Body of pancreas (tissue), 4 donors: Measurements from ENCODE around the gene MED8. TPM values are rescaled to one million over a fixed set of nuclear protein-coding genes. Genes with fewer than 3 reads are reported as not detected.
A peak's percentile ranks its signal among the peaks of the same experiment; 100 is the strongest.

Source experiments
- ATAC-seq: fragments of 150-250 bp; one replicate; pipeline ENCODE4 v1.9.1; 2016
- DNase-seq, 4 donors: peaks; one replicate each; pipeline ENCODE4 v3.0.0-alpha.2; 2019
- H3K27ac ChIP-seq, 4 donors: fragments of 200-600 bp; sonication (generic); 1 replicate in 3 of 4; 2 replicates in 1 of 4; pipeline versions ENCODE4 v1.5.1 to v1.6.1; 2016 to 2019; ENCODE audit warnings: mild to moderate bottlenecking in 1 of 4, mixed read lengths in 1 of 4, moderate library complexity in 1 of 4
- H3K27me3 ChIP-seq, 2 donors: fragments of 200-600 bp; sonication (generic); one replicate each; pipeline ENCODE4 v1.6.0; 2016; ENCODE audit warnings: mild to moderate bottlenecking in 1 of 2
- H3K36me3 ChIP-seq, 2 donors: fragments of 200-600 bp; sonication (generic); replicated peaks in 1 of 2; 2 replicates each; pipeline ENCODE4 v1.5.1; 2016; ENCODE audit warnings: low read depth in 2 of 2; ENCODE audit not compliant: insufficient read depth in 1 of 2
- H3K4me1 ChIP-seq: fragments of 200-600 bp; sonication (generic); one replicate; pipeline ENCODE4 v1.6.0; 2016
- H3K4me3 ChIP-seq, 2 donors: fragments of 200-600 bp; sonication (generic); 1 replicate in 1 of 2; 2 replicates in 1 of 2; pipeline ENCODE4 v1.5.1; 2016 to 2019
- H3K9me3 ChIP-seq, 3 donors: fragments of 200-600 bp; sonication (generic); 1 replicate in 2 of 3; 2 replicates in 1 of 3; pipeline ENCODE4 v1.5.1; 2016
- POLR2A ChIP-seq, 3 donors: fragments of 450-650 bp; IDR thresholded peaks; one replicate each; pipeline ENCODE4 v1.6.1; 2016; ENCODE audit warnings: antibody characterized with exemption in 3 of 3, mild to moderate bottlenecking in 2 of 3
- WGBS, 2 donors: methylation state at CpG; one replicate each; pipeline ENCODE4 v1.1.5; 2017; 5-methylcytosine and 5-hydroxymethylcytosine counted together
- intact Hi-C: fragments of 100-400 bp; cut with DNase I; formaldehyde crosslinking; loops from one replicate; pipeline ENCODE4 v1.15.1; 2023
- total RNA-seq, 2 donors: library from RNA; depleted of rRNA; stranded (reverse); fragments of >200 nt; gene quantifications; one replicate each; pipeline ENCODE4 v1.1.0, GENCODE V29; 2016
- TF ChIP-seq, protein P1 (sequence below), 7 experiments: fragments of 450-650 bp in 4 of 7; fragments of 200-600 bp in 3 of 7; sonication (generic) in 3 of 7; IDR thresholded peaks; one replicate each; pipeline ENCODE4 v1.5.1; 2016 to 2019; ENCODE audit warnings: antibody characterized with exemption in 7 of 7

The MED8 gene
- total RNA-seq, 2 donors from 2014 or later, result 19.4 to 22.1 TPM

GRCh38 chr1:43432907-43433306 lies 43.3 kb upstream of the MED8 start:
- no peaks in the 10 kb centered on the region for H3K27me3 ChIP-seq

DNA sequence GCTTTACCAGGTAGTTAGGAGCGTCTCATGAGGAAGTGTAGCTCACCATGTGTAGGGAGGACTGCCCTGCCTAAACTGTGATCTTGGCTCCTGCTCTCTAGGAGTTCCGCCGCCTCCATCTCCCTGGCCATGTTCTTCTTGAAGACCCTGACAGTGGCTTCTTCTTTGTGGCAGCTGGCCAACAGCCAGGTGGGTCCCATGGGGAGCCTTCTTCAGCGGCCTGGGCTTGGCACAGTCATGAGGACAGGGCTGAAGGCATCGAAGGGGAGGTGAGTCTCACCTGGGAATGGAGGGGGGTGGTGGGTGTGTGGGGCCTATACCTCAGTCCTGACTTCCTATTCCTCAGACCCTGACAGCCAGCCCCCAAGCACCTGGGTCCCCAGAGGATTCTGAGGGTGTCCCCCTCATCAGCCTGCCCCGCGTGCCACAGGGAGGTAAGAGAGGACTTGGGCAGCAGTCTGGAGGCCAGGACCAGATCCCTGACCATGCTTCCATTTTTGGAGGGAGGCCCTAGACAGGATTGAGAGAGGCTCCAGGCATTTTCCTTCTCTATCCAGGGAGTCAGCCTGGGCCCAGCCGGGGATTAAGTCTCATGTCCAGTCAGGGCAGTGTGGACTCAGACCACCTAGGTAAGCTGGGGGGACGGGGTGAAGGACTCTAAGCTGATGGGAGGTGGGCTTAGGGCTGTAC lies 42.7 kb upstream of the MED8 start:
- intact Hi-C loops, result no loop called here
- no peak for TF ChIP-seq POLR2A (IDR thresholded peaks at IDR 0.05)
- TF ChIP-seq, protein P1, sequence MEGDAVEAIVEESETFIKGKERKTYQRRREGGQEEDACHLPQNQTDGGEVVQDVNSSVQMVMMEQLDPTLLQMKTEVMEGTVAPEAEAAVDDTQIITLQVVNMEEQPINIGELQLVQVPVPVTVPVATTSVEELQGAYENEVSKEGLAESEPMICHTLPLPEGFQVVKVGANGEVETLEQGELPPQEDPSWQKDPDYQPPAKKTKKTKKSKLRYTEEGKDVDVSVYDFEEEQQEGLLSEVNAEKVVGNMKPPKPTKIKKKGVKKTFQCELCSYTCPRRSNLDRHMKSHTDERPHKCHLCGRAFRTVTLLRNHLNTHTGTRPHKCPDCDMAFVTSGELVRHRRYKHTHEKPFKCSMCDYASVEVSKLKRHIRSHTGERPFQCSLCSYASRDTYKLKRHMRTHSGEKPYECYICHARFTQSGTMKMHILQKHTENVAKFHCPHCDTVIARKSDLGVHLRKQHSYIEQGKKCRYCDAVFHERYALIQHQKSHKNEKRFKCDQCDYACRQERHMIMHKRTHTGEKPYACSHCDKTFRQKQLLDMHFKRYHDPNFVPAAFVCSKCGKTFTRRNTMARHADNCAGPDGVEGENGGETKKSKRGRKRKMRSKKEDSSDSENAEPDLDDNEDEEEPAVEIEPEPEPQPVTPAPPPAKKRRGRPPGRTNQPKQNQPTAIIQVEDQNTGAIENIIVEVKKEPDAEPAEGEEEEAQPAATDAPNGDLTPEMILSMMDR (IDR thresholded peaks at IDR 0.05), result no peak
- 96 to 97% methylated on average over 7 to 9 of the region's 9 CpGs for WGBS, 2 donors
- H3K27me3 ChIP-seq, result no peaks in the 10 kb centered on the region
- H3K9me3 ChIP-seq, result no peaks in the 10 kb centered on the region
- no peak overlapping the region for H3K4me3 ChIP-seq
- DNase-seq (no peak), ATAC-seq (no peak)
- no peak overlapping the region for H3K27ac ChIP-seq
- H3K36me3 ChIP-seq, result peaks cover 0 to 57% of the 10 kb centered on the region in 2 donors
- H3K4me1 ChIP-seq, result no peaks in the 10 kb centered on the region

More at GRCh38 chr1:43432907-43433306, 43.3 kb upstream of the MED8 start:
- peaks cover 0 to 51% of the 10 kb centered on the region in 2 donors for H3K36me3 ChIP-seq
- H3K4me3 ChIP-seq, result no peak overlapping the region
- ATAC-seq, result no peak
- H3K27ac ChIP-seq, result no peak overlapping the region
- no peak for TF ChIP-seq POLR2A (IDR thresholded peaks at IDR 0.05)
- TF ChIP-seq, protein P1 (IDR thresholded peaks at IDR 0.05), result no peak
- intact Hi-C loops, result no loop called here
- no peaks in the 10 kb centered on the region for H3K9me3 ChIP-seq
- 82 to 91% methylated on average over 5 of the region's 5 CpGs for WGBS, 2 donors
- no peaks in the 10 kb centered on the region for H3K4me1 ChIP-seq
- DNase-seq, result peak in 1 of 4 donors; percentile 6

GRCh38 chr1:43431676-43432075 lies 42.1 kb upstream of the MED8 start:
- TF ChIP-seq, protein P1 (IDR thresholded peaks at IDR 0.05), result no peak
- no peak for TF ChIP-seq POLR2A (IDR thresholded peaks at IDR 0.05)
- Histone ChIP-seq H3K9me3 (no peaks in the 10 kb centered on the region), H3K27me3 (no peaks in the 10 kb centered on the region), H3K27ac (no peak overlapping the region), H3K4me1 (no peaks in the 10 kb centered on the region), H3K4me3 (no peak overlapping the region), H3K36me3 (peaks cover 0 to 64% of the 10 kb centered on the region in 2 donors)
- intact Hi-C loops, result no loop called here
- 91 to 95% methylated on average over 9 of the region's 9 CpGs for WGBS, 2 donors
- DNase-seq, result no peak
- no peak for ATAC-seq

- 94 to 100% methylated on average over 1 to 5 of the region's 5 CpGs for WGBS, 2 donors
- no peaks in the 10 kb centered on the region for H3K27me3 ChIP-seq
- H3K9me3 ChIP-seq, result no peaks in the 10 kb centered on the region
- intact Hi-C loops, result no loop called here
- H3K27ac ChIP-seq, result no peak overlapping the region
- TF ChIP-seq POLR2A (IDR thresholded peaks at IDR 0.05), result no peak
- TF ChIP-seq, protein P1 (IDR thresholded peaks at IDR 0.05), result no peak
- peaks cover 0 to 67% of the 10 kb centered on the region in 2 donors for H3K36me3 ChIP-seq
- no peak for DNase-seq
- ATAC-seq, result no peak
- no peak overlapping the region for H3K4me3 ChIP-seq
- H3K4me1 ChIP-seq, result no peaks in the 10 kb centered on the region
Measured at GRCh38 chr1:43430831-43431230, 41.2 kb upstream of the MED8 start.

GRCh38 chr1:43427941-43428340 lies 38.3 kb upstream of the MED8 start:
- H3K4me3 ChIP-seq, result no peak overlapping the region
- DNase-seq, result no peak

More at GRCh38 chr1:43427941-43428340, 38.3 kb upstream of the MED8 start:
- 80 to 90% methylated on average over 4 to 8 of the region's 9 CpGs for WGBS, 2 donors
- H3K4me1 ChIP-seq, result no peaks in the 10 kb centered on the region
- no peak overlapping the region for H3K27ac ChIP-seq
- TF ChIP-seq, protein P1 (IDR thresholded peaks at IDR 0.05), result no peak
- TF ChIP-seq POLR2A (IDR thresholded peaks at IDR 0.05), result no peak
- no peaks in the 10 kb centered on the region for H3K9me3 ChIP-seq
- ATAC-seq, result no peak
- H3K36me3 ChIP-seq, result peaks cover 3 to 71% of the 10 kb centered on the region in 2 donors
- intact Hi-C loops, result no loop called here
- H3K27me3 ChIP-seq, result no peaks in the 10 kb centered on the region
